ENCODE data around the gene TNS1. TPM values are rescaled to one million over a fixed set of nuclear protein-coding genes. Genes with fewer than 3 reads are reported as not detected.

The TNS1 gene
- total and polyA plus RNA-seq, 9 of the 15 experiments (the other 6 are each of a cell fraction or from before 2014, with no cell fraction given): 0.13 to 2.7 (median 0.77) TPM

GRCh38 chr2:217978536-217979150 is 24.2 kb downstream of the TNS1 start (continued):
- TF ChIP-seq CHD7 (IDR thresholded peaks at IDR 0.05; ENCODE audit: low read depth, low read length) (no peak), HDGF (IDR thresholded peaks at IDR 0.05) (no peak), DDX20 (tag; IDR thresholded peaks at IDR 0.05; ENCODE audit: low read depth) (no peak), CEBPG (CRISPR knock-in tag; IDR thresholded peaks at IDR 0.05) (no peak), CEBPG (tag; conservative IDR thresholded peaks at IDR 0.05 in 1 of 2, IDR thresholded peaks at IDR 0.05 in 1 of 2) (no peak), TEAD4 (IDR thresholded peaks at IDR 0.05; ENCODE audit: low read length) (no peak), TEAD4 (CRISPR knock-in tag; IDR thresholded peaks at IDR 0.05; ENCODE audit: borderline replicate concordance) (no peak)
- TF ChIP-seq, protein P1, sequence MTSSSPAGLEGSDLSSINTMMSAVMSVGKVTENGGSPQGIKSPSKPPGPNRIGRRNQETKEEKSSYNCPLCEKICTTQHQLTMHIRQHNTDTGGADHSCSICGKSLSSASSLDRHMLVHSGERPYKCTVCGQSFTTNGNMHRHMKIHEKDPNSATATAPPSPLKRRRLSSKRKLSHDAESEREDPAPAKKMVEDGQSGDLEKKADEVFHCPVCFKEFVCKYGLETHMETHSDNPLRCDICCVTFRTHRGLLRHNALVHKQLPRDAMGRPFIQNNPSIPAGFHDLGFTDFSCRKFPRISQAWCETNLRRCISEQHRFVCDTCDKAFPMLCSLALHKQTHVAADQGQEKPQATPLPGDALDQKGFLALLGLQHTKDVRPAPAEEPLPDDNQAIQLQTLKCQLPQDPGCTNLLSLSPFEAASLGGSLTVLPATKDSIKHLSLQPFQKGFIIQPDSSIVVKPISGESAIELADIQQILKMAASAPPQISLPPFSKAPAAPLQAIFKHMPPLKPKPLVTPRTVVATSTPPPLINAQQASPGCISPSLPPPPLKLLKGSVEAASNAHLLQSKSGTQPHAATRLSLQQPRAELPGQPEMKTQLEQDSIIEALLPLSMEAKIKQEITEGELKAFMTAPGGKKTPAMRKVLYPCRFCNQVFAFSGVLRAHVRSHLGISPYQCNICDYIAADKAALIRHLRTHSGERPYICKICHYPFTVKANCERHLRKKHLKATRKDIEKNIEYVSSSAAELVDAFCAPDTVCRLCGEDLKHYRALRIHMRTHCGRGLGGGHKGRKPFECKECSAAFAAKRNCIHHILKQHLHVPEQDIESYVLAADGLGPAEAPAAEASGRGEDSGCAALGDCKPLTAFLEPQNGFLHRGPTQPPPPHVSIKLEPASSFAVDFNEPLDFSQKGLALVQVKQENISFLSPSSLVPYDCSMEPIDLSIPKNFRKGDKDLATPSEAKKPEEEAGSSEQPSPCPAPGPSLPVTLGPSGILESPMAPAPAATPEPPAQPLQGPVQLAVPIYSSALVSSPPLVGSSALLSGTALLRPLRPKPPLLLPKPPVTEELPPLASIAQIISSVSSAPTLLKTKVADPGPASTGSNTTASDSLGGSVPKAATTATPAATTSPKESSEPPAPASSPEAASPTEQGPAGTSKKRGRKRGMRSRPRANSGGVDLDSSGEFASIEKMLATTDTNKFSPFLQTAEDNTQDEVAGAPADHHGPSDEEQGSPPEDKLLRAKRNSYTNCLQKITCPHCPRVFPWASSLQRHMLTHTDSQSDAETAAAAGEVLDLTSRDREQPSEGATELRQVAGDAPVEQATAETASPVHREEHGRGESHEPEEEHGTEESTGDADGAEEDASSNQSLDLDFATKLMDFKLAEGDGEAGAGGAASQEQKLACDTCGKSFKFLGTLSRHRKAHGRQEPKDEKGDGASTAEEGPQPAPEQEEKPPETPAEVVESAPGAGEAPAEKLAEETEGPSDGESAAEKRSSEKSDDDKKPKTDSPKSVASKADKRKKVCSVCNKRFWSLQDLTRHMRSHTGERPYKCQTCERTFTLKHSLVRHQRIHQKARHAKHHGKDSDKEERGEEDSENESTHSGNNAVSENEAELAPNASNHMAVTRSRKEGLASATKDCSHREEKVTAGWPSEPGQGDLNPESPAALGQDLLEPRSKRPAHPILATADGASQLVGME (CRISPR knock-in tag; IDR thresholded peaks at IDR 0.05): no peak

Measured in K562 (cell line).